Amniotic stem cell (primary cell): ENCODE results near the gene ZNF638.

Experiments used
- DNase-seq: peaks from one replicate; lab custom pipeline; 2025; lab: John Stamatoyannopoulos, UW

The ZNF638 gene

GRCh38 chr2:71336802-71337201 is 5.2 kb downstream of the ZNF638 start:
- DNase-seq, result no peak

GRCh38 chr2:71337776-71338175 is 6.2 kb downstream of the ZNF638 start:
- no peak for DNase-seq

GRCh38 chr2:71339685-71340084 is 8.1 kb downstream of the ZNF638 start:
- DNase-seq, result no peak

GRCh38 chr2:71340176-71340575 is 8.6 kb downstream of the ZNF638 start:
- DNase-seq, result no peak

- no peak for DNase-seq
These were observed 10.1 kb downstream of the ZNF638 start for GRCh38 chr2:71341645-71342044.

- no peak for DNase-seq
These were observed 14.5 kb downstream of the ZNF638 start for GRCh38 chr2:71346065-71346464.

GRCh38 chr2:71347517-71347916 is 15.9 kb downstream of the ZNF638 start:
- DNase-seq, result no peak

- DNase-seq, result no peak
These were observed 16.7 kb downstream of the ZNF638 start for GRCh38 chr2:71348302-71348701.

- DNase-seq, result no peak
These were observed 21.7 kb downstream of the ZNF638 start for GRCh38 chr2:71353248-71353647.

- DNase-seq, result no peak
These were observed 27.5 kb downstream of the ZNF638 start for GRCh38 chr2:71358931-71359671.

- no peak for DNase-seq
These were observed 28.9 kb downstream of the ZNF638 start for GRCh38 chr2:71360434-71360975.

- DNase-seq, result no peak
These were observed 30.0 kb downstream of the ZNF638 start for GRCh38 chr2:71361631-71362030.

- DNase-seq, result no peak
These were observed 30.9 kb downstream of the ZNF638 start for GRCh38 chr2:71362447-71362846.

GRCh38 chr2:71370015-71370414 is 38.4 kb downstream of the ZNF638 start:
- no peak for DNase-seq

- DNase-seq, result no peak
These were observed 40.5 kb downstream of the ZNF638 start for GRCh38 chr2:71372042-71372441.

GRCh38 chr2:71379086-71379485 is 47.5 kb downstream of the ZNF638 start:
- no peak for DNase-seq

- no peak for DNase-seq
These were observed 49.1 kb downstream of the ZNF638 start for GRCh38 chr2:71380665-71381064.

GRCh38 chr2:71385012-71385411 is 53.4 kb downstream of the ZNF638 start:
- peak; percentile 5 for DNase-seq

- DNase-seq, result no peak
These were observed 56.6 kb downstream of the ZNF638 start for GRCh38 chr2:71388214-71388613.

- no peak for DNase-seq
These were observed 57.9 kb downstream of the ZNF638 start for GRCh38 chr2:71389384-71390072.

- DNase-seq, result no peak
These were observed 61.6 kb downstream of the ZNF638 start for GRCh38 chr2:71393216-71393615.

- no peak for DNase-seq
These were observed 63.9 kb downstream of the ZNF638 start for GRCh38 chr2:71395471-71395870.

- DNase-seq, result no peak
These were observed 70.8 kb downstream of the ZNF638 start for GRCh38 chr2:71402427-71402826.
